Measurements from ENCODE around the gene PTTG1IP.

PTTG1IP gene

GRCh38 chr21:44815225-44815624, 58.3 kb downstream of the PTTG1IP start:
- no peak for DNase-seq (ENCODE audit: low spot score)
- TF ChIP-seq CTCF (IDR thresholded peaks at IDR 0.05; ENCODE audit: extremely low read depth, missing control alignments), result no peak

- no peak for DNase-seq (ENCODE audit: low spot score)
- no peak for TF ChIP-seq CTCF (IDR thresholded peaks at IDR 0.05; ENCODE audit: extremely low read depth, missing control alignments)
Measured at GRCh38 chr21:44814498-44815023, 58.9 kb downstream of the PTTG1IP start.

GRCh38 chr21:44813727-44814126, 59.8 kb downstream of the PTTG1IP start:
- no peak for DNase-seq (ENCODE audit: low spot score)
- TF ChIP-seq CTCF (IDR thresholded peaks at IDR 0.05; ENCODE audit: extremely low read depth, missing control alignments), result no peak

- TF ChIP-seq CTCF (IDR thresholded peaks at IDR 0.05; ENCODE audit: extremely low read depth, missing control alignments), result no peak
Measured at GRCh38 chr21:44813149-44813548, 60.3 kb downstream of the PTTG1IP start.

GRCh38 chr21:44812640-44813039, 60.9 kb downstream of the PTTG1IP start:
- no peak for TF ChIP-seq CTCF (IDR thresholded peaks at IDR 0.05; ENCODE audit: extremely low read depth, missing control alignments)
- no peak for DNase-seq (ENCODE audit: low spot score)

More at GRCh38 chr21:44813149-44813548, 60.3 kb downstream of the PTTG1IP start:
- DNase-seq (ENCODE audit: low spot score), result no peak

GRCh38 chr21:44810779-44811178, 62.7 kb downstream of the PTTG1IP start:
- TF ChIP-seq CTCF (IDR thresholded peaks at IDR 0.05; ENCODE audit: extremely low read depth, missing control alignments), result no peak
- no peak for DNase-seq (ENCODE audit: low spot score)

GRCh38 chr21:44805859-44806258, 67.6 kb downstream of the PTTG1IP start:
- no peak for DNase-seq (ENCODE audit: low spot score)
- TF ChIP-seq CTCF (IDR thresholded peaks at IDR 0.05; ENCODE audit: extremely low read depth, missing control alignments), result no peak

Measured in GM20000 (cell line).